Endothelial cell of umbilical vein (primary cell): Measurements from ENCODE around the gene CASK.

ENCODE experiments used
- JUN ChIP-seq: IDR thresholded peaks from 2 replicates; pipeline ENCODE4 v1.6.1; 2011; ENCODE audit warnings: borderline replicate concordance, low read depth; ENCODE audit not compliant: insufficient read length, insufficient read depth
- TF ChIP-seq, protein P1 (sequence below), 2 donors: IDR thresholded peaks; 1 replicate in 1 of 2; 2 replicates in 1 of 2; pipeline ENCODE4 v1.5.1; 2011; ENCODE audit warnings: low read length in 2 of 2, mild to moderate bottlenecking in 2 of 2, moderate library complexity in 2 of 2, control low read depth in 1 of 2, inconsistent platforms in 1 of 2, low read depth in 1 of 2; ENCODE audit not compliant: insufficient read depth in 1 of 2; ENCODE audit errors: extremely low read depth in 1 of 2

DNA sequence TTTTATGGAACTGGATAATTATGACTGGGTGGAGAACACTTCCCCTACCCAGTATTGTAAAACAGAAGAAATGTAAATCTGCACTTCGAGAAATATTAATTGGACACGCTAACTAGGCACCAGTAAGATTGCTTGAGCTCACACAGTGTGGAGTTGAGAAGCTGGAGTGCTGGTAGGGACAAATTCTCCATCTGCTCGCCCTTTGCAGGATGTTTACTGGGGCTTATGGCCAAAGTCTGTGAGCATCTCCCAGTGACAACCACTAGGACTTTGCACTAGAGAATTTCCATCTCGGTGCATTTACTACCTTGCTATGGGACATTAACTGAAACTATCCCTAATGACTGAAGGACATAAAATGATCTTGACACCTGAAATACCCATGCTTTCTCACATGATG is 268.3 kb downstream of the CASK start:
- TF ChIP-seq JUN: no peak
- TF ChIP-seq, protein P1, sequence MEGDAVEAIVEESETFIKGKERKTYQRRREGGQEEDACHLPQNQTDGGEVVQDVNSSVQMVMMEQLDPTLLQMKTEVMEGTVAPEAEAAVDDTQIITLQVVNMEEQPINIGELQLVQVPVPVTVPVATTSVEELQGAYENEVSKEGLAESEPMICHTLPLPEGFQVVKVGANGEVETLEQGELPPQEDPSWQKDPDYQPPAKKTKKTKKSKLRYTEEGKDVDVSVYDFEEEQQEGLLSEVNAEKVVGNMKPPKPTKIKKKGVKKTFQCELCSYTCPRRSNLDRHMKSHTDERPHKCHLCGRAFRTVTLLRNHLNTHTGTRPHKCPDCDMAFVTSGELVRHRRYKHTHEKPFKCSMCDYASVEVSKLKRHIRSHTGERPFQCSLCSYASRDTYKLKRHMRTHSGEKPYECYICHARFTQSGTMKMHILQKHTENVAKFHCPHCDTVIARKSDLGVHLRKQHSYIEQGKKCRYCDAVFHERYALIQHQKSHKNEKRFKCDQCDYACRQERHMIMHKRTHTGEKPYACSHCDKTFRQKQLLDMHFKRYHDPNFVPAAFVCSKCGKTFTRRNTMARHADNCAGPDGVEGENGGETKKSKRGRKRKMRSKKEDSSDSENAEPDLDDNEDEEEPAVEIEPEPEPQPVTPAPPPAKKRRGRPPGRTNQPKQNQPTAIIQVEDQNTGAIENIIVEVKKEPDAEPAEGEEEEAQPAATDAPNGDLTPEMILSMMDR (IDR thresholded peaks at IDR 0.05; ENCODE audit: extremely low read depth in 1 of 2, insufficient read depth in 1 of 2, low read depth in 1 of 2, low read length in 2 of 2): no peak
